SHP77 (cell line): Measurements from ENCODE around the gene INPP4A.

Experiments
- DNase-seq, 2 experiments: peaks; one replicate each; lab custom pipeline; 2025; lab: John Stamatoyannopoulos, UW

The INPP4A gene

GRCh38 chr2:98541906-98542305 is 97.2 kb downstream of the INPP4A start:
- no peak for DNase-seq

DNA sequence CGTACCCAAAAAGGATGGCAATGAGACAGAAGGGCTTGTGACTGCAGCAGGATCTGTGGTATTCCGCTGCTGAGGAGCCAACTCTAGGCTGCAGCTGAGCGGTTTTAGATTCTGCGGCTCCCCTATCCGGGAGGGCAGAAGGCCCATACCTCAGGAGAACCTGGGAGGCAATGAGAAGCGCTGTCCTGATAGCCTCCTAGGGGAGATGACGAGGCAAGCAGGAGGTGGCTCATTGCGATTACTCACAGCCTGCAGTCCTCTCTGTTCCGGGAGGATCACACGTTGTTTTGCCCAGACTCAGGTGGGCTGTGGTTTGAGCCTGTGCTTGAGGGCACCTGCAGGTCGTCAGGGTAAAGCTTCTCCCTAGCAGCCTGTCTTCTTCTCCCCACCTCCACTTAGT is 98.6 kb downstream of the INPP4A start:
- no peak for DNase-seq

DNA sequence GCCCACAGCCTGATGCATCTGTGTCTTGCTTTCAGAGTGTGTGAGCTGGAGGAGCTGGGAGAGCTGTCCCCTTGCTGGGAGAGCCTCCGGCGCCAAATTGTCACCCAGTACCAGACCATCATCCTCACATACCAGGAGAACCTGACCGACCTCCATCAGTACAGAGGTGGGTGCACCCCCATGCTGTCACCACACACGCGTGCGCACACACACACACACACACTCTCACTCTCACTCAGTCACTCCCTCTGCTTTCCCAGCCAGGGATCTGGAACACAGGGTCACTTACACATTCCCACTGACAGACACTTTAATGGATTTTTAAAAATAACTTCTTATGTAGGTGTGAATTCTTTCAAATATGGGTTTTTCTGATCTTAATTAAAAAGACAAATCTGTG is 99.2 kb downstream of the INPP4A start:
- DNase-seq: no peak

- DNase-seq: no peak
Measured at GRCh38 chr2:98545591-98545990, 100.9 kb downstream of the INPP4A start.

- DNase-seq: no peak
Measured at GRCh38 chr2:98546186-98546585, 101.5 kb downstream of the INPP4A start.

DNA sequence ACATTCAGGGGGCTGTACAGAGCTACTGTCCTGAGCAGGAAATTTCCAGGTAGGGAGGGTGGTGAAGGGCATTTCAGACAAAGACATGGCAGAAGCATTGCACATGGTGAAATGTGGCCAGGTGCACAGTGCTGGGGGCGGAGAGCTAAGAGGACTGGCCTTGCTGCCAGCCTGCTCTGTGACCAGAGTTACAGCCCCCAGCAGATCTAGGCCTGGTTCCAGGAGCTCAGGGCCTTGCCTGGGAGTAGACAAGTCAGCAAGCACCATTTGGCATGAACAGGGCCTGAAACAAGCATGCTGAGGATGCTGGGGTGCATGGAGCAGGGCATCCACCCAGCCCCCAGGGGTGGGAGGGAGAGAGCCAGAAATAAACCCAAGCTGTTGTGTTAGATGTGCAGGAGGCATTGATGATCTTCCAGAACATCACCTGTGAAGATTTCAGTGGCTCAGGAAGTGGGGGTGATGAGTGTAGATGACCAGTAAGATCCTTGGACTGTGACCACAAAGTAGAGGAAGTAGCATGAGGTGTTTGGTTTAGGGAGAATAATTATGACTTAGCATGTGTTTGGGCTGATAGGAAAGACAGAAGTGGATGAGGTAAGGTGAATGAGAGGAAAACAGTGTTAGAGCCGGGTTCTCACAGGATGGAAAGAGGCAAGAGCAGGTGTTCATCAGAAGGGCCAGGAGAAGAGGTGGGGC is 102.6 kb downstream of the INPP4A start:
- DNase-seq: no peak

- DNase-seq: no peak
Measured at GRCh38 chr2:98548920-98549818, 104.5 kb downstream of the INPP4A start.

- no peak for DNase-seq
Measured at GRCh38 chr2:98550165-98550564, 105.5 kb downstream of the INPP4A start.

DNA sequence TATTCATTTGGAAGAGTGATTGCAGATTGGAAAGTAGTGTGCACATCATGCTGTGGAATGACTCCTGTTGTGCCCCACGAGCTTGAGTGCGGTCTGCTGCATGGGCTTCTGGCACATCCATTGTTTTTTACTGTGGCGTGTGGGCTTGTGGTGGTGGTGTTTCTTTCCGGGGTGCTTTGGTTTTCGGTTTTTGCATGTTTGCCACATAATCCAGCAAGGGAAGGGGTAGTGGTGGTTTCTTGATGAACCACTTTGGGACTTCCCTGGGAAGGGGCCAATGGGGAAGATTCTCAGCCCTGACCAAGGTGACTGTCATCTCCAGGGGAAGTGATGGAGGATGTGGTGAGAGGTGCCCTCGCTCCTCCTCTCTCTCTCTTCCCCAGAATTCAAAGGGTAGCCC is 106.7 kb downstream of the INPP4A start:
- DNase-seq: no peak

GRCh38 chr2:98552499-98553179 is 108.0 kb downstream of the INPP4A start:
- DNase-seq: no peak

GRCh38 chr2:98554116-98554861 is 109.6 kb downstream of the INPP4A start:
- no peak for DNase-seq

- DNase-seq: no peak
Measured at GRCh38 chr2:98555696-98556095, 111.0 kb downstream of the INPP4A start.

DNA sequence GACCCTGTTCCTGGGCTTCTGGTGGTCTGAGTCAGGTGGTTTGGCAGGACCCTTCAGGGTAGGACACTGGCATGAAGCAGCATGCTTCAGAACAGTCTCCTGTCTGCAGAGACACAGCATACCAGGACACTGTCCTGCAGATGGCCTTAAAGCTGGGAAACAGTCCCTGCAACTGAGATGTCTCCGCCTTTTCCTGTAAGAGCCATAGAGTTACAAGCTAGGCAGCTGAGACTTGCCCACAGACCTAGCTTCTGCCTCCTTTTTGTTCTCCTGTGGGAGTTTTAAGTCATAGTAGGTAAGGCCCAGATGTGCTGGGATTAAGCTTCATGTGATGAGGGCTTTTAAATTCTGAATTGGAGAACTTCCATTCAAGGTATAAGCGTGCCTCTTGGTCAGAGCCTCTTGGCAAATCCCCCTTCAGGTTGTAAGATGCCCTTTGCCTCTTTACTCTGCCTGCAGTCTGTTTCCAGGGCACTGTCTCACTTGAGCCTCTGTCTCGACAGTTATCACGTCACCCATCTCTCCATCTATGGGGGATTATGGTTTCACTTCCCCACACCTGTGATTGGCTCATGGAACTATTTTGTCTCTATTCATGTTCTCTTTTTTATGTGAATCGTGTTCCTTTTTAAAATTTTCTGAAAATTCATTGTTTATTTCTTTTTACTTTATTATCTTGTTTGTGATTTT is 111.8 kb downstream of the INPP4A start:
- no peak for DNase-seq

DNA sequence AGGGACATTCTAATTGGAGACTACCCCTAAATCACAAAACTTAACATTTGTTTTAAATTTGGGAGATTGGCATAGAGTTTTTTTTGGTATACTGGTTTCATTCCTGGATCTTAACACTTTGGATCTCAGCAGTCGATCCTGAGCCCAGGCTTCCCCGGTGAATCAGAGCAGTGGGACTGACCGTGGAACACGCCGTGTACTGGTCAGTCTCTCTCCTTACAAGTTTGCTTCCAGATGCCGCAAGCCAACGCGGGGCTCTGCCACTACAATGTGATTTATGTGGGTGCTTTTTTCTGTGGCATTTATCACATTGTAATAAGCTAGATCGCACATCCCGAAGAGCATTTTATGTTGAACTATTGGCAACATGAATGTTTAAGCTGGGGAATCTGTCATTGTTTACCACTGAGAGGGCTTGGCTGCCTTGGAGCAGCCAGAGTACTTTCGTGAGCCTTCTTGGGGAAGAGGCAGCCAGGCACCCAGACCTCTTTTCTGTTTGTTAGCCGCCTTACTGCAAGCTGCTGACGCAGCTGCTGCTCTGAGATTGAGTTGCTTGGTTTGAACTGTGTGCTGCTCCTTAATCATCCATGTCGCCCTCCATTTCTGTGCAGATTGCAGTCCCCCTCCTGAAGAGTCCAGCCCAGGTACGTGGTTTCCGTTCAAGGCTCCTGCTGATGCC is 114.3 kb downstream of the INPP4A start:
- DNase-seq: no peak

- no peak for DNase-seq
Measured at GRCh38 chr2:98559581-98559980, 114.9 kb downstream of the INPP4A start.

DNA sequence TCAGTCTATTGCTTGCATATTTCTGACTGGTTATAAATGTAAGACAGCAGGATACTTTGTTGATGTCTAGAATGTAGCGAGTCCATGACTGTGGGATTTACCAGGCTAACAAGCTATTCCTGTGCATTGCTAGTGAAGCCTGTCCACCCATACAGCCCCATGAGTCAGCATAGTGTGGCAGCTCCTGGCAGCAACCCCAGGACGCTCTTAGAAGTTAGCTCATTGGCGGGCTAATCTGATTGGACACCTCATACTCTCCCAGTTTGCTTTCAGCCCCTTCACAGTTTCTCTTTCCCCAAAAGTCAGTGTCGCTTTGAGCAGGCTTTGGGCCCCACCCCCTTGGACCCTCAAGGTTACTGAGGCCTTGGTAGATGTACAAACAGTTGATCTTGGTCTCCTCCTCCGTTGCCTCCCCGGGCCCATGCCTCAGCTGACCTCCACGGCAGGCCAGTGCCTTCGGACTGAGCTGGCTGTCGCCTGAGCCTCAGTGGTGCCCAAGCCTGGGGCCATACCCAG is 115.7 kb downstream of the INPP4A start:
- DNase-seq: no peak

- no peak for DNase-seq
Measured at GRCh38 chr2:98561018-98561417, 116.4 kb downstream of the INPP4A start.

- DNase-seq: no peak
Measured at GRCh38 chr2:98561902-98562695, 117.4 kb downstream of the INPP4A start.

DNA sequence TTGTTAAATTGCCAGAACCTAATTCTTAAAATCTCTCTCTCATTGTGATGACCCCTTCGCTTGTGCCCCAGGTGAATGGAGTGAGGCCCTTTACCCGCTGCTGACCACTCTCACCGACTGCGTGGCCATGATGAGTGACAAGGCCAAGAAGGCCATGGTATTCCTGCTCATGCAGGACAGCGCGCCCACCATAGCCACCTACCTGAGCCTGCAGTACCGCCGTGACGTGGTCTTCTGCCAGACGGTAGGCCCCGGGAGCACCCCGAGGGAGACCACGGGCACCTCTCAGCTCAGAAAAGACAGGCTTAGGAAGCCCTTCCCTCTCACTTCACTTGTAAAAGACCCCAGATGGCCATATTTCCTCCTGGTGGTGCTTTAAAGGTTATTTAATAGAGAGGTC is 118.7 kb downstream of the INPP4A start:
- DNase-seq: no peak
